WI38 (cell line): ENCODE results near the gene PLCB3.

Experiments
- H3K4me3 ChIP-seq: 2 replicates; pipeline ENCODE4 v1.5.1; 2011; ENCODE audit warnings: low read depth, mild to moderate bottlenecking, control low read depth, low read length
- CTCF ChIP-seq: IDR thresholded peaks from 2 replicates; pipeline ENCODE4 v1.5.1; 2012; ENCODE audit warnings: low read depth, mild to moderate bottlenecking, control low read depth, low read length

The PLCB3 gene

GRCh38 chr11:64251016-64251752 is at the start of gene PLCB3:
Gene PLCB3, plus strand, starts transcription at chr11:64251530. Its CDS starts 120 bp downstream, at chr11:64251650.
- TF ChIP-seq CTCF: peak; percentile 45; the same call in 1 of the 2 replicates
- H3K4me3 ChIP-seq: peak within 1 kb of the TSS; percentile 87

DNA sequence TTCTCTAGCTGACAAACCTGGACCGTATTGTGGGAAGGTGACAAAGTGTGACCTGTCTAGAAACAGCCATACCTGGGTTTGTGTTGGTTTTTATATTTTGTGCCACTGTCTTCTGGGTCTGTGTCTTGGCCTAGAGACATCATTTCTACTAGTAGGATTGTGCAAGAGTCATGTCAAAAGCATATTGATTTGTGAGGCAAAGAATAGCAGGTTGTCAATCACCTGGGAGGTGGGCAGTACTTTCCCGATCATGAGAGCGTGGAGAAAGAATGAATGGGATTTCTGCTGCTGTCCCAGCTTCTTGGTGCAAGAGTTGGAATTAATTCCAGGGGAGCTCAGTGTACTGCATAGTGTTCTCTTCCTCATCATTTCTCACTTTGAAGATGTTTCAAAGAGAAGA is 49.8 kb upstream of the PLCB3 start:
- H3K4me3 ChIP-seq: no peak overlapping the region

DNA sequence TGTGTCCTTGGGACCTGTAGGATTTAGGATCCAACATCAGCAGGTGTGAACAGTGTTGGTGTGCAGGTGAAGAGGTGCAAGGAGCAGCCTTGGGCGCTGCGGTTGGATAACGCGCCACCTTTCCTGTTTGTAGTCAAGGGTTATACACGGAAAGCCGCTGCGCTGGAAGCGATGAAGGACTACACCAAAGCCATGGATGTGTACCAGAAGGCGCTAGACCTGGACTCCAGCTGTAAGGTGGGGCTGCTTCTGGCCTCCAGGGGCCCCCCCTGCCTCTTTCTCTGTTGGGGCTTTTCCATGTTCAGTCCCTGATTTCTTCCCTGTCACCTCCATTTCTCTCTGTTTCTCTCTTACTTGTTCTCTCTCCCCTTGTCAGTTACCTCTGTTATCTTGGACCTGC is 48.3 kb upstream of the PLCB3 start:
- TF ChIP-seq CTCF: no peak
- H3K4me3 ChIP-seq: no peak overlapping the region

More for the DNA sequence above, 49.8 kb upstream of the PLCB3 start:
- no peak for TF ChIP-seq CTCF

DNA sequence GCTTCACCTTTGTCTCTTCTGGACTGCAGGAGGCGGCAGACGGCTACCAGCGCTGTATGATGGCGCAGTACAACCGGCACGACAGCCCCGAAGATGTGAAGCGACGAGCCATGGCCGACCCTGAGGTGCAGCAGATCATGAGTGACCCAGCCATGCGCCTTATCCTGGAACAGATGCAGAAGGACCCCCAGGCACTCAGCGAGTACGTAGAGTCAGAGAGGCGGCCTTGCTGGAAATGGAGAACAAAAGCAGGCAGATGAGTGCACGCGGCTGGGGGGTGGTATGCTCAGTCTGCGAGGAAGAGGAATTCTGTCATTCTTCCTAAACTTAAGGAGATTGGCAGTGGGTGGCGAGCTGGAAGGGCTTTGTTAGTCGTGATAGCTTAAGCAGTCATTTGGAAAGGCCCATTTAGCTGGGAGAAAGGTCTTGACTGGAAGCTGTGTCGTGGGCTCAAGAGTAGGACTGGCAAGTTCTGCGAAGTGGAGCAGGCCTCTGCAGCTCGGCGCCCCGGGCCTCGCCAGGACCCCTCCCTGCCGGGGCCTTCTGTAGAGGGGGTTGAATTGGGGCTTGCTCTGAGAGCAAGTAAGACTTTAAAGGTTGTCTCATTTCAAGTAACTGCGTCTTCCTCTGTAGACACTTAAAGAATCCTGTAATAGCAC is 47.8 kb upstream of the PLCB3 start:
- H3K4me3 ChIP-seq: no peak overlapping the region
- TF ChIP-seq CTCF: no peak

DNA sequence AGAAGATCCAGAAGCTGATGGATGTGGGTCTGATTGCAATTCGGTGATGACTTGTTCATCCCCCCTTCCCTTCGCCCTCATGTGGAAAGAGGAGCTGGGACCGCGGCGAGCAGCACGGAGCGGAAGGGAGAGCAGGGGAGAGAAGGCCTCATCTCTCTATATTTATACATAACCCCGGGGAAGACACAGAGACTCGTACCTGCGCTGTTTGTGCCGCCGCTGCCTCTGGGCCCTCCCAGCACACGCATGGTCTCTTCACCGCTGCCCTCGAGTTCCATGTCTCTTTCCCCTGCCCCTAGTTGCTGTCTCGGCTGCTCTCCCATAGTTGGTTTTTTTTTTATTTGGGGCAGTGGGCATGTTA is 47.3 kb upstream of the PLCB3 start:
- no peak for TF ChIP-seq CTCF
- no peak overlapping the region for H3K4me3 ChIP-seq

GRCh38 chr11:64204464-64204989 is 46.8 kb upstream of the PLCB3 start:
- TF ChIP-seq CTCF: peak; percentile 62
- H3K4me3 ChIP-seq: no peak overlapping the region
